Upper lobe of right lung (tissue), 1 donor: ENCODE measurements around the gene UTP20. TPM values are rescaled to one million over a fixed set of nuclear protein-coding genes. Genes with fewer than 3 reads are reported as not detected.

Source experiments
- ATAC-seq: fragments of 200-7000 bp; cut with Tn5 transposase; one replicate; pipeline ENCODE4 v1.9.1; 2020; ENCODE audit warnings: mild to moderate bottlenecking, moderate library complexity
- DNase-seq: peaks from one replicate; pipeline ENCODE4 v3.0.0-alpha.2; 2020
- H3K27ac ChIP-seq: fragments of 200-600 bp; one replicate; pipeline ENCODE4 v1.8.0; 2022
- H3K27me3 ChIP-seq: fragments of 200-600 bp; one replicate; pipeline ENCODE4 v1.8.0; 2022; ENCODE audit warnings: mild to moderate bottlenecking
- H3K36me3 ChIP-seq: fragments of 200-600 bp; one replicate; pipeline ENCODE4 v1.8.0; 2022
- H3K4me1 ChIP-seq: fragments of 200-600 bp; one replicate; pipeline ENCODE4 v1.8.0; 2022
- H3K4me3 ChIP-seq: fragments of 200-600 bp; one replicate; pipeline ENCODE4 v1.8.0; 2022; ENCODE audit warnings: mild to moderate bottlenecking
- H3K9me3 ChIP-seq: fragments of 200-600 bp; one replicate; pipeline ENCODE4 v1.8.0; 2022
- intact Hi-C: fragments of 100-400 bp; cut with DNase I; formaldehyde crosslinking; loops from one replicate; pipeline ENCODE4 v1.11.0; 2022
- long read RNA-seq: library from polyadenylated mRNA; unstranded; transcript quantifications from one replicate; pipeline ENCODE4 v2.0.0, GENCODE V29; 2021
- total RNA-seq: library from RNA; stranded (reverse); fragmentation: NEBNext Ultra II Directional; extraction: Animal tissue kit (Norgen Biotek cat#: 25700); gene quantifications from one replicate; pipeline ENCODE4 v1.2.1, GENCODE V29; 2021
- TF ChIP-seq, protein P1 (sequence below): fragments of 200-600 bp; IDR thresholded peaks from one replicate; pipeline ENCODE4 v1.8.0; 2022; ENCODE audit warnings: antibody characterized with exemption
- donor health status: DM: no; HTN: yes; CAD: no; lungs with severe emphysema.

Gene UTP20
- 14.0 TPM for total RNA-seq
- long read RNA-seq, partial matches to known transcripts, result 6 of 12 reads
- long read RNA-seq, other reads (novel, unspliced or antisense), result 6 of 12 reads

DNA sequence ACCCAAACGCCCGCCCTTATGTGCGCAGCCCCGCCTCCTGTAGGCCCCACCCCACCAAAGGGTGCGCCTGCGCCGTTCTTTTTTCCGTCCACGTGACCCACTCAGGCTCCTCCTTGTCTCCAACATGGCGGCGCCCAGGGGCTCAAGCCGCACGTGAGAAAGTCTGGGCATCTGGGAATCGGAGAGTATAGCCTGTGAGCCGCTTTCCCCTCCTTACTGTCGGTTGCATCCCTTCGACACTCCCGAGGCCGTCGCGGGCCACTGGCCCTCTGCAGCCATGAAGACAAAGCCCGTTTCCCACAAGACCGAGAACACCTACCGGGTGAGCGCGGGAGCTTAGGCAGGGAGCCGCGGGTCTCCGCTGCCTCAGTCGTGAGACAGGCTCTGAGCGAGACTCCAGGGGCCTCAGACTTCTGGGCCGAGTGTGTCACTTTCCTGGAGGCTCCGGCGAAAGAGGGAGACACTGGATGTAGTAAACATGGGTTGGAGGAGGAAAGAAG lies at the start of gene UTP20:
TSS of gene UTP20 (plus strand) at position 100 of the 500 bp plus-strand sequence. CDS start at position 278, 178 bp downstream.
- no peaks in the 10 kb centered on the region for H3K9me3 ChIP-seq
- H3K27ac ChIP-seq, result peak within 1 kb of the TSS; percentile 44
- TF ChIP-seq, protein P1, sequence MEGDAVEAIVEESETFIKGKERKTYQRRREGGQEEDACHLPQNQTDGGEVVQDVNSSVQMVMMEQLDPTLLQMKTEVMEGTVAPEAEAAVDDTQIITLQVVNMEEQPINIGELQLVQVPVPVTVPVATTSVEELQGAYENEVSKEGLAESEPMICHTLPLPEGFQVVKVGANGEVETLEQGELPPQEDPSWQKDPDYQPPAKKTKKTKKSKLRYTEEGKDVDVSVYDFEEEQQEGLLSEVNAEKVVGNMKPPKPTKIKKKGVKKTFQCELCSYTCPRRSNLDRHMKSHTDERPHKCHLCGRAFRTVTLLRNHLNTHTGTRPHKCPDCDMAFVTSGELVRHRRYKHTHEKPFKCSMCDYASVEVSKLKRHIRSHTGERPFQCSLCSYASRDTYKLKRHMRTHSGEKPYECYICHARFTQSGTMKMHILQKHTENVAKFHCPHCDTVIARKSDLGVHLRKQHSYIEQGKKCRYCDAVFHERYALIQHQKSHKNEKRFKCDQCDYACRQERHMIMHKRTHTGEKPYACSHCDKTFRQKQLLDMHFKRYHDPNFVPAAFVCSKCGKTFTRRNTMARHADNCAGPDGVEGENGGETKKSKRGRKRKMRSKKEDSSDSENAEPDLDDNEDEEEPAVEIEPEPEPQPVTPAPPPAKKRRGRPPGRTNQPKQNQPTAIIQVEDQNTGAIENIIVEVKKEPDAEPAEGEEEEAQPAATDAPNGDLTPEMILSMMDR, result no peak
- DNase-seq, result peak; percentile 96
- peak within 1 kb of the TSS; percentile 90 for H3K4me3 ChIP-seq
- H3K27me3 ChIP-seq, result no peaks in the 10 kb centered on the region
- peaks cover 13% of the 10 kb centered on the region for H3K36me3 ChIP-seq
- no peaks in the 10 kb centered on the region for H3K4me1 ChIP-seq
- intact Hi-C loops, result no loop called here
- peak; percentile 100 for ATAC-seq

GRCh38 chr12:101230547-101230946 lies 49.4 kb upstream of the UTP20 start:
- Histone ChIP-seq H3K9me3 (no peaks in the 10 kb centered on the region), H3K27ac (no peak overlapping the region), H3K27me3 (no peaks in the 10 kb centered on the region), H3K36me3 (no peaks in the 10 kb centered on the region), H3K4me1 (no peaks in the 10 kb centered on the region), H3K4me3 (no peak overlapping the region)
- DNase-seq (no peak), ATAC-seq (no peak)
- intact Hi-C loops, result no loop called here
- TF ChIP-seq, protein P1, result no peak

DNA sequence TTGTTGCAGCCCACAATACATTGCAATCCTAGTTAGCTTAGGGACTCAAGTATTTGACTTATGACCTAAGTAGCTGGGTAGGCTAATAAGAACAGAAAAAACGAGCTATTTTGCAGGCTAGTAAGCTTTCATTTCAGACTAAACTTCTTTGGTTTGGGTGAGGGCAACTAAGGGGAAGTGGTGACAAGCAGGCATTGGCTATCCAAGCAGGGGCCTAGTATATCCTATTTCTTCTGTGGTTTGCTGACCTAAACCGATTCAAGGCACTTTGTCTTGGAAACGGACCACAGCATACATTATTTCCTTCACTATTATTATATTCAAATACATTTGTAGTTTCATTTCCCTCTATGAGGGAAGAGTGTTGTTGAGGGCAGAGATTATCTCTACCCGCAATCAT lies 48.3 kb upstream of the UTP20 start:
- intact Hi-C loops, result no loop called here
- Histone ChIP-seq H3K4me3 (no peak overlapping the region), H3K9me3 (no peaks in the 10 kb centered on the region), H3K27me3 (no peaks in the 10 kb centered on the region), H3K4me1 (no peaks in the 10 kb centered on the region), H3K36me3 (no peaks in the 10 kb centered on the region), H3K27ac (no peak overlapping the region)
- DNase-seq, result no peak
- ATAC-seq, result no peak
- TF ChIP-seq, protein P1, result no peak

DNA sequence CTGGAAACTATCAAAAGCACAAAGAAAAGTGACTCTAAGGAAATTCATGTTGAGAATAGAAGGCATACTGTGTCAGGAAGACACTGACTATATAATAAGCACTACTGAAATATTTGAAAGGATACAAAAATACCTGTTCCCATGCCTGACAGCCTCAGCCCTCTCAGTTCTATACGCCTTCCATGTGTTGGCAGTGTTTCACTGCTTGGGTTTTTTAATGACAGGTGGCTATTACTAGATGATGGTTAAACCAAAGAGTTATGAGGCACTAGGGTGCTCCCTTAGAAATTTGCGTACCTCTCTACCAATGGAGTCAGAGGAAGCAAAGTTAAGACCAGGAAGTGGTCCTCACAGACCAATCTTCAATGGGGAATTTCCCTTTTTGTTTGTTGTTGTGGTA lies 44.2 kb upstream of the UTP20 start:
- DNase-seq, result no peak
- Histone ChIP-seq H3K4me1 (no peaks in the 10 kb centered on the region), H3K27me3 (peaks cover 4% of the 10 kb centered on the region), H3K9me3 (no peaks in the 10 kb centered on the region), H3K27ac (no peak overlapping the region), H3K4me3 (no peak overlapping the region), H3K36me3 (no peaks in the 10 kb centered on the region)
- no peak for ATAC-seq
- TF ChIP-seq, protein P1, result no peak
- intact Hi-C loops, result no loop called here

DNA sequence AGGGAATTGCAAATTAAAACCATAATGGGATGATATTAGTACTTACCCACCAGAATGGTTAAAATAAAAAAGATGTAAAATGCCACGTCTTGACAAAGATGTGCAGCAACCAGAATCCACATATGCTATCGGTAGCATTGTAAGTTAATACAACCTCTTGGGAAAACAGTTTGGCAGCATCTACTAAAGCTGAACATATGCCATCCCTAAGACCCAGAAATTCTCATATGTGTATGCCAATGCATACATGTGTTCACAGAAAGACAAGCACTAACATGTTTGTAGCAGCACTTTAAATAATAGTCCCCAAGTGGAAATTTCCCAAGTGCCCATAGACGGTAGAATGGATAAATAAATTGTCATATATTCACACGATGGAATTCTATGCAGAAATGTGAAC lies 41.6 kb upstream of the UTP20 start:
- ATAC-seq, result no peak
- H3K9me3 ChIP-seq, result no peaks in the 10 kb centered on the region

More for the DNA sequence above, 41.6 kb upstream of the UTP20 start:
- TF ChIP-seq, protein P1, result no peak
- no peaks in the 10 kb centered on the region for H3K4me1 ChIP-seq
- intact Hi-C loops, result no loop called here
- no peaks in the 10 kb centered on the region for H3K36me3 ChIP-seq
- H3K27ac ChIP-seq, result no peak overlapping the region
- no peak overlapping the region for H3K4me3 ChIP-seq
- no peak for DNase-seq
- H3K27me3 ChIP-seq, result peaks cover 4% of the 10 kb centered on the region
